ENCODE measurements around the gene IL15RA. TPM values are rescaled to one million over a fixed set of nuclear protein-coding genes. Genes with fewer than 3 reads are reported as not detected.

IL15RA gene
- total and polyA plus RNA-seq, 3 experiments from 2014 or later = 19.8 to 33.5 (median 30.1) TPM

DNA sequence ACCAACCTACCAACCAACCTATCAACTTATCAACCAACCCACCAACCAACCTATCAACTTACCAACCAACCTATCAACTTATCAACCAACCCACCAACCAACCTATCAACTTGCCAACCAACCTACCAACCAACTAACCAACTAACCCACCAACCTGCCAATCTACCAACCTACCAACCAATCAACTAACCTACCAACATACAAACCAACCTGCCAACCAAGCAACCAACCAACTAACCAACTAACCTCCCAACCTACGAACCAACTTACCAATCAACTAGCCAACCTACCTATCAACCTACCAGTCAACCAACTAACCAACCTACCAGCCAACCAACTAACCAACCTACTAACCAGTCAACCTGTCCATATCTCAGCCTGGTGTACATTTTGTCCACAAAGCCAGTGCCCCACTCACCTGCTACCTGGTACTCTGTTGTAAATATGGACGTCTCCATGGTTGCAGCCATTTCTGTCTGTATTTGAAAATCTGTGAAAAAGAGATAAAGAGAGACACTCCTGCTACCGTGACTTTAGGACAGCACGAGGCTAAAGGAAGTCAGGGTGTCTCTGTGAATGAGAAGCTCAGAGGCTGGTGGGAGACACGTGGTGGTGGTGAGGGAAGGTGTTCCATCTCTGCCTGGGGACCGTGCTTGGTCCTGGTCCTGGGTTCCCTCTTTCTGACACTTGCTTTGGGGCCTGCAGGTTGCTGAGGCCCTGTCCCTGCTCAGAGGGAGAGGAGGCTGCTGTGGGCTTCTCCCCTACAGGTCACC lies 41.9 kb upstream of the IL15RA start:
- Histone ChIP-seq H3K4me3 (ENCODE audit: low read length) (no peak overlapping the region), H3K27me3 (ENCODE audit: insufficient read depth, low read length, poor library complexity, severe bottlenecking) (no peaks in the 10 kb centered on the region), H3K27ac (ENCODE audit: low read depth, low read length) (no peak overlapping the region), H3K9me3 (ENCODE audit: low read length) (no peaks in the 10 kb centered on the region), H3K36me3 (ENCODE audit: insufficient read depth, low read length) (no peaks in the 10 kb centered on the region), H3K4me1 (ENCODE audit: insufficient read depth, low read length) (peaks cover 8% of the 10 kb centered on the region)
- no peak overlapping the region for H3K4me3 Mint-ChIP-seq
- H3K4me1 Mint-ChIP-seq = peaks cover 11 to 15% (median 13%) of the 10 kb centered on the region in 3 donors
- DNase-seq = no peak
- POLR2A ChIA-PET = no interaction called here
- peaks cover 0 to 6% of the 10 kb centered on the region in 2 donors for H3K27me3 Mint-ChIP-seq
- CTCF ChIA-PET = no interaction called here
- peaks cover 5 to 39% (median 9%) of the 10 kb centered on the region in 3 donors for H3K36me3 Mint-ChIP-seq
- H3K9me3 Mint-ChIP-seq = no peaks in the 10 kb centered on the region
- H3K27ac Mint-ChIP-seq = peak overlapping the region in 5 of 8 donors; percentile 8 to 84 (median 64)

DNA sequence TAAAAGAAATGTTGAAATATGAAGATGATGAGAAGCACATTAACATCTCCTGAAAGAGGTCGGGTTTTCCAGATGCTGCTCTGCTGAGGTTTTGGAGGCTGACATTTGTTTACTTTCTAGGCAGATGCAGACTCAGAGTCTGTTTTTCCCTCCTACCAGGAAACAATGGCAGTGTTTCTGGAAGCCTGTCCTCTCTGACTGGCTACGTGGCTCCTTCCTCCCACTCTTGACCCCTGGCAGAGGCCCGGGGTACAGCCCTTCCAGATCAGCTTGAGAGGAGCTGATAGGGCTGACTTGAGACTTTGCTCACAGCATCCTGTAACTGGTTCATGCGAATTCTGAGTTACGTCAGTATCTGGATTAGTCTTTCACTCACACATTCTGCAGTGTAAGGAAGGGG lies 41.1 kb upstream of the IL15RA start:
- Mint-ChIP-seq H3K36me3 (peaks cover 5 to 31% (median 9%) of the 10 kb centered on the region in 3 donors), H3K4me1 (peaks cover 14 to 19% (median 16%) of the 10 kb centered on the region in 3 donors), H3K27ac (peak overlapping the region in 3 of 8 donors; percentile 8 to 64 (median 60)), H3K9me3 (no peaks in the 10 kb centered on the region), H3K27me3 (peaks cover 0 to 7% of the 10 kb centered on the region in 2 donors), H3K4me3 (peak overlapping the region in 1 of 7 donors; percentile 6)
- Histone ChIP-seq H3K27ac (ENCODE audit: low read depth, low read length) (no peak overlapping the region), H3K9me3 (ENCODE audit: low read length) (no peaks in the 10 kb centered on the region), H3K36me3 (ENCODE audit: insufficient read depth, low read length) (no peaks in the 10 kb centered on the region), H3K4me3 (ENCODE audit: low read length) (no peak overlapping the region), H3K27me3 (ENCODE audit: insufficient read depth, low read length, poor library complexity, severe bottlenecking) (no peaks in the 10 kb centered on the region), H3K4me1 (ENCODE audit: insufficient read depth, low read length) (peaks cover 12% of the 10 kb centered on the region)
- ChIA-PET CTCF (no interaction called here), POLR2A (no interaction called here)
- no peak for DNase-seq

DNA sequence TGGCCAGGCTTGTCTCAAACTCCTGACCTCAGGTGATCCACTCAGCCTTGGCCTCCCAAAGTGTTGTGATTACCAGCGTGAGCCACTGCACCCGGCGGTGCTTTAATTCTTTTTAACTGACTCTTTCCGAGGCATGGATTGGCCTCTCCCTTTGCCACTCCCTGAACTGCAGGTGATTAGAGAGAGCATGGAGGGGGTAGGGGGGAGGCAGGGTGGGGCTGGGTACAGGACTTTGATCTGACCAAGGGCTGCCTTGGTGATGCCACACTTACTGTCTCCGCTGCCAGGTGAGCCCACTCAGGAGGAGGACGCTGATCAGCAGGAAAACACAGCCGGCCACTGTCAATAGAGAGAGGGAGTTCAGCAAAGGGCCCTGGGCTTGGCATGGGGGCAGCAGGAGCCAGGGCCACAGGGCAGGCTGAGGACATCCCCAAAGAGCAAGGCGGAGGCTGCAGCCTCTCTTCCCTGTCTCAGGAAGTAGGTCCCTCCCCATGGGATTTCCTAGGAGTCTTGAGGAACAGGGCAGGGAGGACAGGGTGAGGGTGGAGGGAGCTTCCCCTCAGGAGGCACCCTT lies 40.5 kb upstream of the IL15RA start:
- Mint-ChIP-seq H3K4me1 (peaks cover 14 to 19% (median 16%) of the 10 kb centered on the region in 3 donors), H3K9me3 (no peaks in the 10 kb centered on the region), H3K27me3 (peaks cover 0 to 7% of the 10 kb centered on the region in 2 donors), H3K36me3 (peaks cover 5 to 28% (median 9%) of the 10 kb centered on the region in 3 donors), H3K27ac (peak overlapping the region in 1 of 8 donors; percentile 1), H3K4me3 (no peak overlapping the region)
- H3K27ac ChIP-seq (ENCODE audit: low read depth, low read length) = no peak overlapping the region
- no peak for DNase-seq
- peaks cover 12% of the 10 kb centered on the region for H3K4me1 ChIP-seq (ENCODE audit: insufficient read depth, low read length)
- H3K9me3 ChIP-seq (ENCODE audit: low read length) = no peaks in the 10 kb centered on the region
- ChIA-PET POLR2A (interaction anchor here (0.6 kb wide), 1 partner anchor 24 kb away, joined by 4 read pairs; no protein-coding TSS in a partner anchor), CTCF (interaction anchor here (1.1 to 1.3 kb wide), 2 partner anchors 68 to 384 kb away, joined by 3 to 8 read pairs; no protein-coding TSS in a partner anchor)
- no peak overlapping the region for H3K4me3 ChIP-seq (ENCODE audit: low read length)
- no peaks in the 10 kb centered on the region for H3K27me3 ChIP-seq (ENCODE audit: insufficient read depth, low read length, poor library complexity, severe bottlenecking)
- no peaks in the 10 kb centered on the region for H3K36me3 ChIP-seq (ENCODE audit: insufficient read depth, low read length)

DNA sequence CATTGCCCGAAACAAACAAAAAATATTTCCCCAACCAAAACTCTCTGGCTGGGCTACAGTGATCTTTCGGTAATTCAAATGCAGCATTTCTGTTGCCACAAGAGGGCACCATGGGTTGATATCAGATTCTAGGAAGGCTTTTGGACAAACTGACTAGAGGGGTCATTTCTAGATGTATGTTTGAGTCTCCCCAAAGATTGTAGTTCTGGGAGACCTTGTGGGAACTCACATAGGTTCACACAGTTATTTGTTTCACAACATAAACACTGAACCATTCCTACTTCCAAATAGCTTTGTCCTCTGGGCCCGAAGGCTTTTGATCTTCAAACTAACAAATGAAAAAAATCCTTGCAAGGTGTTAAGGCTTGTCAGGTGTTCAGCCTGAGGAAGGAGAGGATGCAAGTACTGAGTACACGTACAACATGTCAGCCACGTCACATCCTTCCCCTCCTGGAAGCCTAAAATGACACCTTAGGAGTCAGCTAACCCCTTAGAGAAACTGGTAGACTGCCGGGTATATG lies 37.0 kb upstream of the IL15RA start:
- POLR2A ChIA-PET = interaction anchor here (0.6 to 2.1 kb wide), 5 partner anchors 24 to 75 kb away, joined by 5 to 13 read pairs (median 10); no protein-coding TSS in a partner anchor
- H3K4me1 Mint-ChIP-seq = peaks cover 14 to 19% (median 16%) of the 10 kb centered on the region in 3 donors

DNA sequence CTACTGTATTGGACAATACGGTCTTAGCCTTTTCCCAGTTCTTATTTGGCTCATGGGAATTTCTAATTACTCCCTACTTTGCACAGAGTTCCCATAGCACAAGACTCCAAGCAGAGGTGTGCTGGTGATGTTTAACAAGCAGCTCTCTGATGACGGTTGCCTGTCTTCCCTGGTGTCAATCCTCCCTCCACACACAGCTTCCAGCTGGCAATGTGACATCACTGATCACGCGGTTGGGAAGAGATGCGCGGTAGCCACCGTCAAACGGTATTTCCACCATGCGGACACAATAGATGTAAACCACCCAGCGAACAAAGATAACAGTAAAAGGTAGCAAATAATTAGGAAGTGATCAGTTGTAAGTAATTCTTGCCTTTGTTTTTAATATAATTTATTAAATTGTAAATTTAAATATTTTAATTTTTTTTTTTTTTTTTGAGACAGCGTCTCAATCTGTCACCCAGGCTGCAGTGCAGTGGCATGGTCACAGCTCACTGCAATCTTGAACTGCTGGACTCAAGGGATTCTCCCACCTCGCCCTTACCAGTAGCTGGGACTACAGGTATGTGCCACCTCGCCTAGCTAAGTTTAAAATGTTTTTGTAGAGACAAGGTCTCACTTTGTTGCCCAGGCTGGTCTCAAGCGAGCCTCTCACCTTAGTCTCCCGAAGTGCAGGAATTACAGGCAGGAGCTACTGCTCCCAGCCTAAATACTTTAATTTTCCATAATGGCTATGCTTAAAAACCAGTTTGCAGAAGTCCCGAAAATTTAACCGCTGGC lies 36.3 kb upstream of the IL15RA start:
- Histone ChIP-seq H3K36me3 (ENCODE audit: insufficient read depth, low read length) (no peaks in the 10 kb centered on the region), H3K4me3 (ENCODE audit: low read length) (no peak overlapping the region), H3K27me3 (ENCODE audit: insufficient read depth, low read length, poor library complexity, severe bottlenecking) (no peaks in the 10 kb centered on the region), H3K4me1 (ENCODE audit: insufficient read depth, low read length) (peaks cover 12% of the 10 kb centered on the region), H3K9me3 (ENCODE audit: low read length) (no peaks in the 10 kb centered on the region), H3K27ac (ENCODE audit: low read depth, low read length) (no peak overlapping the region)
- DNase-seq = no peak
- CTCF ChIA-PET = interaction anchor here (0.9 to 3.7 kb wide), 26 partner anchors 11 to 396 kb away, joined by 3 to 56 read pairs (median 5); partner anchors contain the start of genes IL15RA and PFKFB3
- Mint-ChIP-seq H3K4me1 (peaks cover 14 to 19% (median 16%) of the 10 kb centered on the region in 3 donors), H3K9me3 (peaks cover 0 to 2% (median 0%) of the 10 kb centered on the region in 5 donors), H3K27me3 (peaks cover 1 to 4% of the 10 kb centered on the region in 2 donors), H3K4me3 (no peak overlapping the region), H3K36me3 (peaks cover under 1 to 12% (median 4%) of the 10 kb centered on the region in 3 donors), H3K27ac (peak overlapping the region in 7 of 8 donors; percentile 85 to 98 (median 97))
- POLR2A ChIA-PET = interaction anchor here (0.7 to 2.1 kb wide), 5 partner anchors 25 to 76 kb away, joined by 5 to 12 read pairs (median 8); no protein-coding TSS in a partner anchor

More for the DNA sequence above, 37.0 kb upstream of the IL15RA start:
- Histone ChIP-seq H3K4me1 (ENCODE audit: insufficient read depth, low read length) (peaks cover 12% of the 10 kb centered on the region), H3K36me3 (ENCODE audit: insufficient read depth, low read length) (no peaks in the 10 kb centered on the region), H3K27ac (ENCODE audit: low read depth, low read length) (no peak overlapping the region), H3K27me3 (ENCODE audit: insufficient read depth, low read length, poor library complexity, severe bottlenecking) (no peaks in the 10 kb centered on the region), H3K4me3 (ENCODE audit: low read length) (no peak overlapping the region), H3K9me3 (ENCODE audit: low read length) (no peaks in the 10 kb centered on the region)
- Mint-ChIP-seq H3K27ac (peak overlapping the region; percentile 85 to 98 (median 96)), H3K27me3 (peaks cover under 1 to 3% of the 10 kb centered on the region in 2 donors), H3K36me3 (peaks cover 0 to 17% (median 8%) of the 10 kb centered on the region in 3 donors), H3K9me3 (peaks cover 0 to 2% (median 0%) of the 10 kb centered on the region in 5 donors), H3K4me3 (peak overlapping the region in 5 of 7 donors; percentile 22 to 73 (median 56))
- CTCF ChIA-PET = interaction anchor here (0.8 to 3.7 kb wide), 29 partner anchors 10 to 395 kb away, joined by 3 to 56 read pairs (median 5); partner anchors contain the start of genes IL15RA, IL2RA and PFKFB3
- DNase-seq = peak; percentile 29 to 79 (median 77)

DNA sequence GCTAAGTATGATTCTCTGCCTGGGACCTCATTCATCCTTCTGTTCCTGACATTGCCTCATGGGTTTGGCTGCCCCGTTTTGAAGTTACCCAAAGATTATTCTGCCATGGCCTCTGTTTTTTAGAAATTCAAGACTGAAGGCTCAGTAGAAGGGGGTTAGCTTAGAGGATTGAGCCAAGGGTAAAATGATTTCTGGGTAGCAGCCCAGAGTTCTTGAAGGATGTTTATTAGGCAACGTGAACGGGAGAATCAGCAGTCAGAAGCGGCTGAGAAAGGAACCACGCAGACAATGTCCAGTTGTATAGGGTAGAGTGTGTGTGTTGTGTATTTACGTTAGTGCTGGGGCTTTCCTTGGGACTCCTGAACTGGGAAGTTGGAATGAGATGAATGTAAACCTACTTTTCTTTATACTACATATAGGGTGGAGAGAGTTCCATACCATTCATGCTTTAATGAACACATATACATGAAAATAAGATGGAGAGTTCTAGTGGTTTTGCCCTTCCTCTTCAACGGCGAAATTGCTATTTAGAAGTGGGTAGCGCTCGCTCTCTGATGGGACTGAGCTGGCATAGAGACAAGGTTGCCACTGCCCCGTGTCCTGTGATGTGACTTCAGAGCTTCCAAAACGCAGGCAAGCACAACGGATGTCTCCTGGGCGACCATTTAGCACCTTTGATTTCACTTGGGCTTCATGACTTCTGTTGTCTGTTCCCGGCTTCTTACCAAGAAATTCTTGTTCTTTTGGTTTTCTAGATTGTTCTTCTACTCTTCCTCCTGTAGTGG lies 35.0 kb upstream of the IL15RA start:
- Histone ChIP-seq H3K4me1 (ENCODE audit: insufficient read depth, low read length) (peaks cover 12% of the 10 kb centered on the region), H3K27me3 (ENCODE audit: insufficient read depth, low read length, poor library complexity, severe bottlenecking) (no peaks in the 10 kb centered on the region), H3K4me3 (ENCODE audit: low read length) (no peak overlapping the region), H3K27ac (ENCODE audit: low read depth, low read length) (no peak overlapping the region), H3K36me3 (ENCODE audit: insufficient read depth, low read length) (no peaks in the 10 kb centered on the region), H3K9me3 (ENCODE audit: low read length) (no peaks in the 10 kb centered on the region)
- H3K36me3 Mint-ChIP-seq = peaks cover 4 to 13% (median 12%) of the 10 kb centered on the region in 3 donors
- peaks cover 4 to 7% of the 10 kb centered on the region in 2 donors for H3K27me3 Mint-ChIP-seq
- CTCF ChIA-PET = interaction anchor here (1.2 to 3.4 kb wide), 7 partner anchors 13 to 390 kb away, joined by 3 to 52 read pairs (median 6); no protein-coding TSS in a partner anchor
- H3K4me3 Mint-ChIP-seq = no peak overlapping the region
- H3K27ac Mint-ChIP-seq = peak overlapping the region in 4 of 8 donors; percentile 2 to 80 (median 18)
- no peak for DNase-seq
- peaks cover 0 to 2% (median 0%) of the 10 kb centered on the region in 5 donors for H3K9me3 Mint-ChIP-seq
- POLR2A ChIA-PET = no interaction called here
- peaks cover 14 to 19% (median 16%) of the 10 kb centered on the region in 3 donors for H3K4me1 Mint-ChIP-seq

Measured in CD8-positive, alpha-beta memory T cell (primary cell).